Measurements from ENCODE around the gene RBM15. TPM values are rescaled to one million over a fixed set of nuclear protein-coding genes. Genes with fewer than 3 reads are reported as not detected.

The RBM15 gene
- total RNA-seq, 4 donors from 2014 or later, result 18.3 to 37.1 (median 21.1) TPM

DNA sequence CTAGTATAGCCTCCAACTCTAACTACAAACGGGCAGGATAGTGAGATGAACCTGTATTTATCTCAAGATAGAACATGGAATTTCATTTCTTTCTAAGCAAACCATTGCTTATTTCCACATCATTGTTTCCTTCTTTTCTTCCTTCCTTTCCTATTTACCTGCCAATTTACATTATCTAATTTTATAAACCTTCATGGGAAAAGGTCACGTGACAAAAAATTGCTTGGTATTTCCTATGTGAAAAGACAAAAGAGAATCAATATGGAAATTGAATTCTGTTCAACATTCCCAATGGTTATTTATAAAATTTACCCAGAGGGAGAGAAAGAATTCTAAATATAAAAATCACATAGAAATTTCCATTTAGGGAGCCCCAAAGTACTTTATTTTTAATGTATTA is 22.4 kb upstream of the RBM15 start:
- WGBS, 2 donors, result 82 to 88% methylated on average over 2 of the region's 2 CpGs
- TF ChIP-seq CTCF (IDR thresholded peaks at IDR 0.05) (no peak), POLR2A (IDR thresholded peaks at IDR 0.05) (no peak)
- no peak overlapping the region for H3K4me3 ChIP-seq (ENCODE audit: low read depth, poor library complexity, severe bottlenecking)
- intact Hi-C loops (cut with DNase I; ENCODE audit: low total_unique reads), result no loop called here
- DNase-seq (ENCODE audit: low spot score in 2 of 2), result no peak

- TF ChIP-seq POLR2A (IDR thresholded peaks at IDR 0.05), result no peak
- TF ChIP-seq CTCF (IDR thresholded peaks at IDR 0.05), result no peak
- 88 to 93% methylated on average over 4 of the region's 4 CpGs for WGBS, 2 donors
- intact Hi-C loops (cut with DNase I; ENCODE audit: low total_unique reads), result no loop called here
- no peak overlapping the region for H3K4me3 ChIP-seq (ENCODE audit: low read depth, poor library complexity, severe bottlenecking)
- no peak for DNase-seq (ENCODE audit: low spot score in 2 of 2)
Observed at GRCh38 chr1:110318046-110318445, 21.1 kb upstream of the RBM15 start.

GRCh38 chr1:110319332-110320167 is 19.6 kb upstream of the RBM15 start:
- intact Hi-C loops (cut with DNase I; ENCODE audit: low total_unique reads), result no loop called here
- TF ChIP-seq POLR2A (IDR thresholded peaks at IDR 0.05), result no peak
- no peak for TF ChIP-seq CTCF (IDR thresholded peaks at IDR 0.05)

DNA sequence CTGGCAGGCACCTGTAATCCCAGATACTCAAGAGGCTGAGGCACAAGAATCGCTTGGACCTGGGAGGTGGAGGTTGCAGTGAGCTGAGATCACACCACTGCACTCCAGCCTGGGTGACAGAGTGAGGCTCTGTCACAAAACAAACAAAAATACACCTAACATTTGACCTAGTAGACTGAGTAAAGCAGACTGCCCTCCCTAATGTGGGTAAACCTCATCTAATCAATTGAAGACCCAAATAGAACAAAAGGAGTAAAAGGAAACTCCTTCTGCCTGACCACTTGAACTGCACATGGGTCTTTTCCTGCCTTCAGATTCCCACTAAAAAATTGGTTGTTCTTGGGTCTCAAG is 19.0 kb upstream of the RBM15 start:
- no peak overlapping the region for H3K4me3 ChIP-seq (ENCODE audit: low read depth, poor library complexity, severe bottlenecking)
- no peak for TF ChIP-seq CTCF (IDR thresholded peaks at IDR 0.05)
- TF ChIP-seq POLR2A (IDR thresholded peaks at IDR 0.05), result no peak
- intact Hi-C loops (cut with DNase I; ENCODE audit: low total_unique reads), result no loop called here
- 100% methylated on average over 1 of the region's 1 CpG for whole genome bisulfite sequencing, 2 donors
- DNase-seq (ENCODE audit: low spot score in 2 of 2), result no peak

More at GRCh38 chr1:110319332-110320167, 19.6 kb upstream of the RBM15 start:
- H3K4me3 ChIP-seq (ENCODE audit: low read depth, poor library complexity, severe bottlenecking), result no peak overlapping the region
- 78 to 80% methylated on average over 4 of the region's 4 CpGs for WGBS, 2 donors
- DNase-seq (ENCODE audit: low spot score in 2 of 2), result no peak

- 87% methylated on average over 2 of the region's 2 CpGs for WGBS, 2 donors
- intact Hi-C loops (cut with DNase I; ENCODE audit: low total_unique reads), result no loop called here
- no peak for TF ChIP-seq POLR2A (IDR thresholded peaks at IDR 0.05)
- TF ChIP-seq CTCF (IDR thresholded peaks at IDR 0.05), result no peak
- DNase-seq (ENCODE audit: low spot score in 2 of 2), result no peak
- no peak overlapping the region for H3K4me3 ChIP-seq (ENCODE audit: low read depth, poor library complexity, severe bottlenecking)
Observed at GRCh38 chr1:110321045-110321444, 18.1 kb upstream of the RBM15 start.

- 71 to 79% methylated on average over 4 of the region's 4 CpGs for WGBS, 2 donors
Observed at GRCh38 chr1:110321846-110322245, 17.3 kb upstream of the RBM15 start.

More at GRCh38 chr1:110321846-110322245, 17.3 kb upstream of the RBM15 start:
- TF ChIP-seq CTCF (IDR thresholded peaks at IDR 0.05), result no peak
- no peak for TF ChIP-seq POLR2A (IDR thresholded peaks at IDR 0.05)
- no peak overlapping the region for H3K4me3 ChIP-seq (ENCODE audit: low read depth, poor library complexity, severe bottlenecking)
- no peak for DNase-seq (ENCODE audit: low spot score in 2 of 2)
- intact Hi-C loops (cut with DNase I; ENCODE audit: low total_unique reads), result no loop called here
